ENCODE data around the gene C2orf49. TPM values are rescaled to one million over a fixed set of nuclear protein-coding genes. Genes with fewer than 3 reads are reported as not detected.

The C2orf49 gene
- total RNA-seq, 1 experiment from 2014 or later: 17.2 TPM

DNA sequence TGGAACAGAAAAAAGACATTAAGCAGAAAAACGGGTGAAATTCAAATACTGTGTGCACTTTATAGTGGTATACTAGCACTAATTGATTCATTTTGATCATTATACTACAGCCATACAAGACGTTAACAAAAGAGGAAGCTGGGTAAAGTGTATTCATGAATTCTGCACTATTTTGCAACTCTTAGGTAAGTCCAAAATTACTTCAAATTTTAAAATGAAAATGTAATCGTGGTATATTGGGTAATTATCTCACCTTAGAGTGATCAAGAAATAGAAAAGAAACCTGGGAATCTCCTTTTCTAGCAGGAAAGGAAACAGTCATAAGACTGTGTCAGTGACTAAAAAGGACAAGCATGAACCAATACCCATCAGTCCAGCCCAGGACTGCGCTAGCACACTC is 13.2 kb upstream of the C2orf49 start (continued):
- no peak for TF ChIP-seq FOSL1 (IDR thresholded peaks at IDR 0.05; ENCODE audit: low read depth)
- TF ChIP-seq YY1 (IDR thresholded peaks at IDR 0.05; ENCODE audit: extremely low read depth, insufficient replicate concordance, low read depth, low read length): no peak
- no peak for TF ChIP-seq SIN3A (IDR thresholded peaks at IDR 0.05; ENCODE audit: low read depth)
- TF ChIP-seq RAD21 (IDR thresholded peaks at IDR 0.05; ENCODE audit: low read depth): no peak

DNA sequence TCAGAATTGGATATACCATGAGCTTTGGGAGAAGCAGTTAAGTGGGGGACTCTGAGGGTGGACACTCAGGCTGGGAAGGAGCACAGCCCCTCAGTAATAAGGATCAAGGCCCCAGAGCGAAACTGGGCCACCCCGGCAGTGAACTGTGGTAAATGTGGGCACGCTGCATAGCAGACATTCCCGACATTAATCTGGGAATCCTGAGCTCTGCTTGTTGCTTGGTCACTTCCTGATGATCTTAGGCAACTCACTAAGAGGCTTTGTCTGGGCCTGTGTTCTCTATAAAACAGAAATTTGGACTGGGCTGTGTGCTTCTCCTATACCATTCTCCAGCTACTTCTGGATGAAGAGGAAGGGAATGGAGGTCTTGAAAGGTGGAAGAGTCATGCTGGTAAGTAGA is 12.6 kb upstream of the C2orf49 start:
- Histone ChIP-seq H3K4me1 (ENCODE audit: control insufficient read depth in 1 of 2, insufficient read depth in 2 of 2, low read length in 2 of 2) (peaks cover 12 to 13% of the 10 kb centered on the region in 2 experiments), H3K36me3 (ENCODE audit: control insufficient read depth in 1 of 2, insufficient read depth in 2 of 2, low read length in 2 of 2) (no peaks in the 10 kb centered on the region), H3K4me2 (ENCODE audit: low read length) (no peak overlapping the region), H3K27me3 (ENCODE audit: insufficient read depth, low read length) (no peaks in the 10 kb centered on the region), H2AFZ (ENCODE audit: low read depth, low read length, poor library complexity, severe bottlenecking) (no peak overlapping the region), H3K79me2 (ENCODE audit: insufficient read depth, low read length) (peaks cover 86% of the 10 kb centered on the region), H3K9ac (ENCODE audit: low read length) (no peak overlapping the region), H3K4me3 (replicated peaks in 1 of 2; ENCODE audit: low read depth in 1 of 2, low read length in 2 of 2) (no peak overlapping the region), H4K20me1 (ENCODE audit: insufficient read depth) (no peaks in the 10 kb centered on the region), H3K9me2 (ENCODE audit: insufficient read depth) (no peaks in the 10 kb centered on the region), H3K27ac (ENCODE audit: low read depth, low read length) (no peak overlapping the region), H3K9me3 (ENCODE audit: control insufficient read depth in 1 of 2, insufficient read depth in 1 of 2, low read depth in 1 of 2, low read length in 2 of 2) (no peaks in the 10 kb centered on the region)
- ATAC-seq (no peak), DNase-seq (ENCODE audit: low read depth, low spot score) (no peak)
- POLR2A ChIA-PET: no interaction called here
- intact Hi-C loops (cut with micrococcal nuclease): no loop called here
- RAD21 ChIA-PET (ENCODE audit: low non-redundant PET in 1 of 2, low total read pairs in 2 of 2, uncharacterized antibody in 2 of 2, unreplicated experiment in 2 of 2): no interaction called here
- BruUV-seq (replicated peaks): no TSS peak
- CTCF ChIA-PET: no interaction called here
- TF ChIP-seq, protein P1, sequence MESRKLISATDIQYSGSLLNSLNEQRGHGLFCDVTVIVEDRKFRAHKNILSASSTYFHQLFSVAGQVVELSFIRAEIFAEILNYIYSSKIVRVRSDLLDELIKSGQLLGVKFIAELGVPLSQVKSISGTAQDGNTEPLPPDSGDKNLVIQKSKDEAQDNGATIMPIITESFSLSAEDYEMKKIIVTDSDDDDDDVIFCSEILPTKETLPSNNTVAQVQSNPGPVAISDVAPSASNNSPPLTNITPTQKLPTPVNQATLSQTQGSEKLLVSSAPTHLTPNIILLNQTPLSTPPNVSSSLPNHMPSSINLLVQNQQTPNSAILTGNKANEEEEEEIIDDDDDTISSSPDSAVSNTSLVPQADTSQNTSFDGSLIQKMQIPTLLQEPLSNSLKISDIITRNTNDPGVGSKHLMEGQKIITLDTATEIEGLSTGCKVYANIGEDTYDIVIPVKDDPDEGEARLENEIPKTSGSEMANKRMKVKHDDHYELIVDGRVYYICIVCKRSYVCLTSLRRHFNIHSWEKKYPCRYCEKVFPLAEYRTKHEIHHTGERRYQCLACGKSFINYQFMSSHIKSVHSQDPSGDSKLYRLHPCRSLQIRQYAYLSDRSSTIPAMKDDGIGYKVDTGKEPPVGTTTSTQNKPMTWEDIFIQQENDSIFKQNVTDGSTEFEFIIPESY (IDR thresholded peaks at IDR 0.05; ENCODE audit: extremely low read depth, insufficient replicate concordance, low read length): no peak
- TF ChIP-seq EZH2 (IDR thresholded peaks at IDR 0.05) (no peak), POLR2A (IDR thresholded peaks at IDR 0.05; ENCODE audit: borderline replicate concordance, extremely low read depth, insufficient read depth, insufficient read length) (no peak), JUND (IDR thresholded peaks at IDR 0.05) (no peak), SIN3A (IDR thresholded peaks at IDR 0.05; ENCODE audit: low read depth) (no peak), POLR2AphosphoS5 (IDR thresholded peaks at IDR 0.05; ENCODE audit: low read depth, low read length) (no peak), SP1 (IDR thresholded peaks at IDR 0.05; ENCODE audit: low read depth) (no peak), ZNF274 (IDR thresholded peaks at IDR 0.05; ENCODE audit: low read depth, low read length) (no peak), ELF1 (IDR thresholded peaks at IDR 0.05; ENCODE audit: borderline replicate concordance, low read depth) (no peak), SRF (IDR thresholded peaks at IDR 0.05; ENCODE audit: low read depth) (no peak), EZH2phosphoT487 (IDR thresholded peaks at IDR 0.05; ENCODE audit: borderline replicate concordance) (no peak), TCF7L2 (IDR thresholded peaks at IDR 0.05; ENCODE audit: borderline replicate concordance, extremely low read depth, insufficient read depth, insufficient read length) (no peak), YY1 (IDR thresholded peaks at IDR 0.05; ENCODE audit: extremely low read depth, insufficient replicate concordance, low read depth, low read length) (no peak)
- TF ChIP-seq, protein P2, sequence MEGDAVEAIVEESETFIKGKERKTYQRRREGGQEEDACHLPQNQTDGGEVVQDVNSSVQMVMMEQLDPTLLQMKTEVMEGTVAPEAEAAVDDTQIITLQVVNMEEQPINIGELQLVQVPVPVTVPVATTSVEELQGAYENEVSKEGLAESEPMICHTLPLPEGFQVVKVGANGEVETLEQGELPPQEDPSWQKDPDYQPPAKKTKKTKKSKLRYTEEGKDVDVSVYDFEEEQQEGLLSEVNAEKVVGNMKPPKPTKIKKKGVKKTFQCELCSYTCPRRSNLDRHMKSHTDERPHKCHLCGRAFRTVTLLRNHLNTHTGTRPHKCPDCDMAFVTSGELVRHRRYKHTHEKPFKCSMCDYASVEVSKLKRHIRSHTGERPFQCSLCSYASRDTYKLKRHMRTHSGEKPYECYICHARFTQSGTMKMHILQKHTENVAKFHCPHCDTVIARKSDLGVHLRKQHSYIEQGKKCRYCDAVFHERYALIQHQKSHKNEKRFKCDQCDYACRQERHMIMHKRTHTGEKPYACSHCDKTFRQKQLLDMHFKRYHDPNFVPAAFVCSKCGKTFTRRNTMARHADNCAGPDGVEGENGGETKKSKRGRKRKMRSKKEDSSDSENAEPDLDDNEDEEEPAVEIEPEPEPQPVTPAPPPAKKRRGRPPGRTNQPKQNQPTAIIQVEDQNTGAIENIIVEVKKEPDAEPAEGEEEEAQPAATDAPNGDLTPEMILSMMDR (IDR thresholded peaks at IDR 0.05 in 2 of 3, conservative IDR thresholded peaks at IDR 0.05 in 1 of 3; ENCODE audit: borderline replicate concordance in 1 of 3, insufficient read depth in 1 of 3, low read depth in 2 of 3, low read length in 2 of 3): no peak
- TF ChIP-seq, protein P3, sequence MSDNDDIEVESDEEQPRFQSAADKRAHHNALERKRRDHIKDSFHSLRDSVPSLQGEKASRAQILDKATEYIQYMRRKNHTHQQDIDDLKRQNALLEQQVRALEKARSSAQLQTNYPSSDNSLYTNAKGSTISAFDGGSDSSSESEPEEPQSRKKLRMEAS (IDR thresholded peaks at IDR 0.05): no peak
- TF ChIP-seq, protein P4, sequence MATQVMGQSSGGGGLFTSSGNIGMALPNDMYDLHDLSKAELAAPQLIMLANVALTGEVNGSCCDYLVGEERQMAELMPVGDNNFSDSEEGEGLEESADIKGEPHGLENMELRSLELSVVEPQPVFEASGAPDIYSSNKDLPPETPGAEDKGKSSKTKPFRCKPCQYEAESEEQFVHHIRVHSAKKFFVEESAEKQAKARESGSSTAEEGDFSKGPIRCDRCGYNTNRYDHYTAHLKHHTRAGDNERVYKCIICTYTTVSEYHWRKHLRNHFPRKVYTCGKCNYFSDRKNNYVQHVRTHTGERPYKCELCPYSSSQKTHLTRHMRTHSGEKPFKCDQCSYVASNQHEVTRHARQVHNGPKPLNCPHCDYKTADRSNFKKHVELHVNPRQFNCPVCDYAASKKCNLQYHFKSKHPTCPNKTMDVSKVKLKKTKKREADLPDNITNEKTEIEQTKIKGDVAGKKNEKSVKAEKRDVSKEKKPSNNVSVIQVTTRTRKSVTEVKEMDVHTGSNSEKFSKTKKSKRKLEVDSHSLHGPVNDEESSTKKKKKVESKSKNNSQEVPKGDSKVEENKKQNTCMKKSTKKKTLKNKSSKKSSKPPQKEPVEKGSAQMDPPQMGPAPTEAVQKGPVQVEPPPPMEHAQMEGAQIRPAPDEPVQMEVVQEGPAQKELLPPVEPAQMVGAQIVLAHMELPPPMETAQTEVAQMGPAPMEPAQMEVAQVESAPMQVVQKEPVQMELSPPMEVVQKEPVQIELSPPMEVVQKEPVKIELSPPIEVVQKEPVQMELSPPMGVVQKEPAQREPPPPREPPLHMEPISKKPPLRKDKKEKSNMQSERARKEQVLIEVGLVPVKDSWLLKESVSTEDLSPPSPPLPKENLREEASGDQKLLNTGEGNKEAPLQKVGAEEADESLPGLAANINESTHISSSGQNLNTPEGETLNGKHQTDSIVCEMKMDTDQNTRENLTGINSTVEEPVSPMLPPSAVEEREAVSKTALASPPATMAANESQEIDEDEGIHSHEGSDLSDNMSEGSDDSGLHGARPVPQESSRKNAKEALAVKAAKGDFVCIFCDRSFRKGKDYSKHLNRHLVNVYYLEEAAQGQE (IDR thresholded peaks at IDR 0.05; ENCODE audit: low read depth): no peak
- TF ChIP-seq, protein P5, sequence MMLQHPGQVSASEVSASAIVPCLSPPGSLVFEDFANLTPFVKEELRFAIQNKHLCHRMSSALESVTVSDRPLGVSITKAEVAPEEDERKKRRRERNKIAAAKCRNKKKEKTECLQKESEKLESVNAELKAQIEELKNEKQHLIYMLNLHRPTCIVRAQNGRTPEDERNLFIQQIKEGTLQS (IDR thresholded peaks at IDR 0.05): no peak
